ENCODE results near the gene GID8. TPM values are rescaled to one million over a fixed set of nuclear protein-coding genes. Genes with fewer than 3 reads are reported as not detected.

Gene GID8
- total RNA-seq, 1 experiment from 2014 or later = 40.2 TPM

DNA sequence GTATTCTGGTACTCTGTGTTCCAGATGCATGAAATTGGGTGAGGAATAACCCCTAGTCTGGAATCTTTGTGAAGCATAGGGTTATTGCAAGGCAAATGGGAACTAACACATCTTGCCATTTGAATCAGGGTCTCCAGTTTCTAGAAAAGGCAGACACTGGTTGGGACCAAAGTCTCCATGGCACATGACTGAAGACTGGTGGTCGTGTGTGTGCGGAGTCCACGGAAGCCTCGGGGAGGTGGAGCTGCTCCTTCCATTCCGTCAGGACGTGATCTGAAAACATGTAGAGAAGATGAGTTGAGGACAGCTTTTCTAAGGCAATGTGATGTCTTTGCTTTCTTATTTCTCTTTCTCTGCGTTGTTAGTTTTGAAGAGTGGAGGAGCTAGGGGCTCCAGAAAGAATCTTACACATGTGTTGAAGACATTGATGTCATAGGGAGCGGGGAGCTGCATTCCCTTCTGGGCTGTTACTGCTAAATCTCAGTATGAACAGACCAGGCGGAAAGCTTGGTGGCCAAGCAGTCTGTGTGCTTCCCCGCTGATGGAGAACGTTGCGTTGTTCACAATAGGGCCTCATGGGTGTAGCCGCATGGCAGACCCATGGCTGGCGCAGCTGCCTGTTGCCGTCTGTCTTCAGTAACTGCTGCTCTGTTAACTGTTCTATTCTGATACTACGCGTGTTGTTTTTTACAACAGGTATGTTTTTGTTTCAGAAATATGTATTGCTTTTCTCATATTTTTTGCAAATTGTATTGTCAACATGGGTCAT is 9.8 kb downstream of the GID8 start:
- no peak for TF ChIP-seq CTCF (conservative IDR thresholded peaks at IDR 0.05; ENCODE audit: low read depth, low read length)
- no peak for TF ChIP-seq EZH2 (IDR thresholded peaks at IDR 0.05; ENCODE audit: borderline replicate concordance, low read depth, low read length, poor library complexity, severe bottlenecking)
- Histone ChIP-seq H3K27me3 (replicated peaks; ENCODE audit: insufficient read depth, low read depth, low read length, poor library complexity) (no peaks in the 10 kb centered on the region), H3K9me3 (ENCODE audit: low read depth, low read length, poor library complexity, severe bottlenecking) (no peaks in the 10 kb centered on the region), H3K36me3 (ENCODE audit: insufficient read depth, low read length, poor library complexity, severe bottlenecking) (peaks cover 65% of the 10 kb centered on the region), H3K4me3 (ENCODE audit: low read depth, low read length, poor library complexity, severe bottlenecking) (no peak overlapping the region), H3K27ac (ENCODE audit: low read depth, low read length, poor library complexity, severe bottlenecking) (no peak overlapping the region), H3K4me1 (ENCODE audit: insufficient read depth, low read length, poor library complexity, severe bottlenecking) (no peaks in the 10 kb centered on the region)
- DNase-seq (ENCODE audit: low spot score) = no peak
- BruUV-seq (replicated peaks) = no TSS peak
- POLR2A ChIA-PET (ENCODE audit: low non-redundant PET) = no interaction called here
- intact Hi-C loops (cut with micrococcal nuclease; ENCODE audit: unreplicated experiment) = no loop called here
- CTCF ChIA-PET = no interaction called here

GRCh38 chr20:62949153-62949821 is 11.3 kb downstream of the GID8 start:
- BruUV-seq (replicated peaks) = no TSS peak
- Histone ChIP-seq H3K27ac (ENCODE audit: low read depth, low read length, poor library complexity, severe bottlenecking) (no peak overlapping the region), H3K27me3 (replicated peaks; ENCODE audit: insufficient read depth, low read depth, low read length, poor library complexity) (no peaks in the 10 kb centered on the region), H3K4me1 (ENCODE audit: insufficient read depth, low read length, poor library complexity, severe bottlenecking) (peaks cover 6% of the 10 kb centered on the region), H3K4me3 (ENCODE audit: low read depth, low read length, poor library complexity, severe bottlenecking) (no peak overlapping the region), H3K36me3 (ENCODE audit: insufficient read depth, low read length, poor library complexity, severe bottlenecking) (peaks cover 49% of the 10 kb centered on the region), H3K9me3 (ENCODE audit: low read depth, low read length, poor library complexity, severe bottlenecking) (no peaks in the 10 kb centered on the region)
- ChIA-PET CTCF (no interaction called here), POLR2A (ENCODE audit: low non-redundant PET) (no interaction called here)
- TF ChIP-seq EZH2 (IDR thresholded peaks at IDR 0.05; ENCODE audit: borderline replicate concordance, low read depth, low read length, poor library complexity, severe bottlenecking) = no peak
- TF ChIP-seq CTCF (conservative IDR thresholded peaks at IDR 0.05; ENCODE audit: low read depth, low read length) = no peak
- no peak for DNase-seq (ENCODE audit: low spot score)
- intact Hi-C loops (cut with micrococcal nuclease; ENCODE audit: unreplicated experiment) = no loop called here

- H3K36me3 ChIP-seq (ENCODE audit: insufficient read depth, low read length, poor library complexity, severe bottlenecking) = peaks cover 42% of the 10 kb centered on the region
- no peak for DNase-seq (ENCODE audit: low spot score)
- BruUV-seq (replicated peaks) = no TSS peak
- no peak overlapping the region for H3K4me3 ChIP-seq (ENCODE audit: low read depth, low read length, poor library complexity, severe bottlenecking)
- ChIA-PET POLR2A (ENCODE audit: low non-redundant PET) (interaction anchor here (0.6 kb wide), 1 partner anchor 35 kb away, joined by 3 read pairs; no protein-coding TSS in a partner anchor), CTCF (no interaction called here)
- no peak for TF ChIP-seq EZH2 (IDR thresholded peaks at IDR 0.05; ENCODE audit: borderline replicate concordance, low read depth, low read length, poor library complexity, severe bottlenecking)
- TF ChIP-seq CTCF (conservative IDR thresholded peaks at IDR 0.05; ENCODE audit: low read depth, low read length) = no peak
- H3K27ac ChIP-seq (ENCODE audit: low read depth, low read length, poor library complexity, severe bottlenecking) = no peak overlapping the region
- intact Hi-C loops (cut with micrococcal nuclease; ENCODE audit: unreplicated experiment) = no loop called here
- no peaks in the 10 kb centered on the region for H3K27me3 ChIP-seq (replicated peaks; ENCODE audit: insufficient read depth, low read depth, low read length, poor library complexity)
- no peaks in the 10 kb centered on the region for H3K9me3 ChIP-seq (ENCODE audit: low read depth, low read length, poor library complexity, severe bottlenecking)
- H3K4me1 ChIP-seq (ENCODE audit: insufficient read depth, low read length, poor library complexity, severe bottlenecking) = peaks cover 6% of the 10 kb centered on the region
These were observed 12.0 kb downstream of the GID8 start for GRCh38 chr20:62949962-62950361.

Data from A673 (cell line).